ENCODE results near the gene ARHGAP40.

DNA sequence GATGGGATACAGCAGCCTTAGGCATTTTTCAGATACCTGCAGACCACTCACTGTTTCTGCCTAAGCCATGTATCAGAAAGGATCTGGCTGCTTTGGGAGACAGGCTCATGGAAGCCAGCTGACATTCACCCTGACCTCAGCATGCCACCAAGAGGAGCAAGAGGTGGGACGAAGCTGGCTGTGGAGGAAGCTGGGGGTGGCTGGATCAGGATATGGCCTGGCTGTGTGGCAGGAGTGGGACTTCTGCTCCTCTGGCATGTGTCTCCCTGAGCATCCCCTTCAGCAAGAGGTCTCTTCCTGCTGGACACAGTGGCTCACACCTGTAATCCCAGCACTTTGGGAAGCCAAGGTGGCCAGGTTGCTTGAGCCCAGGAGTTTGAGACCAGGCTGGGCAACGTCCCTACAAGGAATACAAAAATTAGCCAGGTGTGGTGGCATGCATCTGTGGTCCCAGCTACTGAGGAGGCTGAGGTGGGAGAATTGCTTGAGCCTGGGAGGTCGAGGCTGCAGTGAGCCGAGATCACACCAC, 19.7 kb upstream of the ARHGAP40 start:
- TF ChIP-seq, protein P1, sequence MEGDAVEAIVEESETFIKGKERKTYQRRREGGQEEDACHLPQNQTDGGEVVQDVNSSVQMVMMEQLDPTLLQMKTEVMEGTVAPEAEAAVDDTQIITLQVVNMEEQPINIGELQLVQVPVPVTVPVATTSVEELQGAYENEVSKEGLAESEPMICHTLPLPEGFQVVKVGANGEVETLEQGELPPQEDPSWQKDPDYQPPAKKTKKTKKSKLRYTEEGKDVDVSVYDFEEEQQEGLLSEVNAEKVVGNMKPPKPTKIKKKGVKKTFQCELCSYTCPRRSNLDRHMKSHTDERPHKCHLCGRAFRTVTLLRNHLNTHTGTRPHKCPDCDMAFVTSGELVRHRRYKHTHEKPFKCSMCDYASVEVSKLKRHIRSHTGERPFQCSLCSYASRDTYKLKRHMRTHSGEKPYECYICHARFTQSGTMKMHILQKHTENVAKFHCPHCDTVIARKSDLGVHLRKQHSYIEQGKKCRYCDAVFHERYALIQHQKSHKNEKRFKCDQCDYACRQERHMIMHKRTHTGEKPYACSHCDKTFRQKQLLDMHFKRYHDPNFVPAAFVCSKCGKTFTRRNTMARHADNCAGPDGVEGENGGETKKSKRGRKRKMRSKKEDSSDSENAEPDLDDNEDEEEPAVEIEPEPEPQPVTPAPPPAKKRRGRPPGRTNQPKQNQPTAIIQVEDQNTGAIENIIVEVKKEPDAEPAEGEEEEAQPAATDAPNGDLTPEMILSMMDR (IDR thresholded peaks at IDR 0.05): no peak
- TF ChIP-seq POLR2A (IDR thresholded peaks at IDR 0.05): no peak
- no peak for TF ChIP-seq EP300 (IDR thresholded peaks at IDR 0.05)

Data from tibial nerve (tissue), 4 donors.